Measurements from ENCODE around the gene GPI. TPM values are rescaled to one million over a fixed set of nuclear protein-coding genes. Genes with fewer than 3 reads are reported as not detected.
A peak's percentile ranks its signal among the peaks of the same experiment; 100 is the strongest.

The GPI gene
- total and polyA plus RNA-seq, 2 of the 8 experiments (the other 6 are each of a cell fraction or from before 2014, with no cell fraction given), result 171 to 360 TPM

- 0 out of 2 replicates have a peak, but pooled peaks have one; percentile 3 for TF ChIP-seq MAX (IDR thresholded peaks at IDR 0.05)
- TF ChIP-seq SRF (IDR thresholded peaks at IDR 0.05; ENCODE audit: low read depth, low read length), result no peak
Observed at GRCh38 chr19:34365463-34366401, 736 bp downstream of the GPI start (continued).
